ENCODE measurements around the gene PXDC1.

GRCh38 chr6:3799719-3800118 is 48.2 kb upstream of the PXDC1 start:
- TF ChIP-seq YY1 (IDR thresholded peaks at IDR 0.05; ENCODE audit: insufficient read depth, insufficient read length) (no peak), SUZ12 (IDR thresholded peaks at IDR 0.05; ENCODE audit: extremely low read depth, insufficient read depth, insufficient read length) (no peak)

Data from NT2/D1 (cell line).